ENCODE measurements around the gene SLCO2A1.

The SLCO2A1 gene

GRCh38 chr3:133991637-133992036 is 38.1 kb downstream of the SLCO2A1 start:
- TF ChIP-seq OSR1 (CRISPR knock-in tag; IDR thresholded peaks at IDR 0.05) (no peak), ZFP3 (CRISPR knock-in tag; IDR thresholded peaks at IDR 0.05) (no peak), GLIS3 (CRISPR knock-in tag; IDR thresholded peaks at IDR 0.05) (no peak), TCF4 (CRISPR knock-in tag; IDR thresholded peaks at IDR 0.05; ENCODE audit: borderline replicate concordance) (no peak), CSDC2 (CRISPR knock-in tag; IDR thresholded peaks at IDR 0.05) (no peak), PPARA (CRISPR knock-in tag; IDR thresholded peaks at IDR 0.05; ENCODE audit: borderline replicate concordance) (no peak)
- ATAC-seq: no peak

- TF ChIP-seq CSDC2 (CRISPR knock-in tag; IDR thresholded peaks at IDR 0.05) (no peak), CREB5 (CRISPR knock-in tag; IDR thresholded peaks at IDR 0.05; ENCODE audit: low read depth) (no peak), ZFP3 (CRISPR knock-in tag; IDR thresholded peaks at IDR 0.05) (no peak), SNAI2 (CRISPR knock-in tag; IDR thresholded peaks at IDR 0.05) (no peak), GLIS3 (CRISPR knock-in tag; IDR thresholded peaks at IDR 0.05) (no peak), CSRNP3 (CRISPR knock-in tag; IDR thresholded peaks at IDR 0.05) (no peak), ZNF70 (CRISPR knock-in tag; IDR thresholded peaks at IDR 0.05) (no peak), ESRRG (CRISPR knock-in tag; IDR thresholded peaks at IDR 0.05) (no peak), ISL1 (CRISPR knock-in tag; IDR thresholded peaks at IDR 0.05) (no peak), ZNF8 (CRISPR knock-in tag; IDR thresholded peaks at IDR 0.05) (no peak)
- no peak for ATAC-seq
Observed at GRCh38 chr3:133991209-133991608, 38.5 kb downstream of the SLCO2A1 start.

- no peak for TF ChIP-seq CSDC2 (CRISPR knock-in tag; IDR thresholded peaks at IDR 0.05)
- TF ChIP-seq ZC3H10 (CRISPR knock-in tag; IDR thresholded peaks at IDR 0.05): no peak
- no peak for ATAC-seq
Observed at GRCh38 chr3:133989936-133990702, 39.6 kb downstream of the SLCO2A1 start.

GRCh38 chr3:133988631-133989161 is 41.0 kb downstream of the SLCO2A1 start:
- no peak for TF ChIP-seq ZNF565 (CRISPR knock-in tag; conservative IDR thresholded peaks at IDR 0.05; ENCODE audit: low read depth)
- no peak for TF ChIP-seq ZC3H10 (CRISPR knock-in tag; IDR thresholded peaks at IDR 0.05)
- ATAC-seq: no peak

GRCh38 chr3:133987948-133988484 is 41.7 kb downstream of the SLCO2A1 start:
- ATAC-seq: no peak
- TF ChIP-seq SNAI2 (CRISPR knock-in tag; IDR thresholded peaks at IDR 0.05) (no peak), ARNTL (CRISPR knock-in tag; IDR thresholded peaks at IDR 0.05; ENCODE audit: borderline replicate concordance, low read depth) (no peak)

GRCh38 chr3:133987136-133987535 is 42.6 kb downstream of the SLCO2A1 start:
- TF ChIP-seq PPARA (CRISPR knock-in tag; IDR thresholded peaks at IDR 0.05; ENCODE audit: borderline replicate concordance) (no peak), ZFP3 (CRISPR knock-in tag; IDR thresholded peaks at IDR 0.05) (no peak), GLIS3 (CRISPR knock-in tag; IDR thresholded peaks at IDR 0.05) (no peak), ZNF565 (CRISPR knock-in tag; conservative IDR thresholded peaks at IDR 0.05; ENCODE audit: low read depth) (no peak), ZNF70 (CRISPR knock-in tag; IDR thresholded peaks at IDR 0.05) (no peak), ZNF8 (CRISPR knock-in tag; IDR thresholded peaks at IDR 0.05) (no peak), ESRRG (CRISPR knock-in tag; IDR thresholded peaks at IDR 0.05) (no peak), CREB5 (CRISPR knock-in tag; IDR thresholded peaks at IDR 0.05; ENCODE audit: low read depth) (no peak), TSHZ2 (CRISPR knock-in tag; IDR thresholded peaks at IDR 0.05) (no peak), BACH2 (CRISPR knock-in tag; IDR thresholded peaks at IDR 0.05; ENCODE audit: borderline replicate concordance) (no peak), POU6F1 (CRISPR knock-in tag; IDR thresholded peaks at IDR 0.05; ENCODE audit: borderline replicate concordance, low read depth) (no peak), TCF4 (CRISPR knock-in tag; IDR thresholded peaks at IDR 0.05; ENCODE audit: borderline replicate concordance) (no peak)
- ATAC-seq: no peak
